HEK293T (cell line): ENCODE results near the gene TBC1D24.

Source experiments
- BHLHE40 ChIP-seq: fragments of 450-650 bp; IDR thresholded peaks from 2 replicates; pipeline ENCODE4 v1.6.1; 2016; ENCODE audit warnings: mild to moderate bottlenecking, moderate library complexity, borderline replicate concordance
- FOXA1 ChIP-seq: fragments of 450-650 bp; IDR thresholded peaks from 2 replicates; pipeline ENCODE4 v1.6.1; 2016; ENCODE audit warnings: mild to moderate bottlenecking
- FOXK2 ChIP-seq: fragments of 450-650 bp; IDR thresholded peaks from 2 replicates; pipeline ENCODE4 v1.6.1; 2016; ENCODE audit warnings: mild to moderate bottlenecking
- FOXM1 ChIP-seq: fragments of 450-650 bp; IDR thresholded peaks from 2 replicates; pipeline ENCODE4 v1.6.1; 2017; ENCODE audit warnings: mild to moderate bottlenecking, borderline replicate concordance
- HDGF ChIP-seq: fragments of 450-650 bp; IDR thresholded peaks from 2 replicates; pipeline ENCODE4 v1.6.1; 2017; ENCODE audit warnings: antibody characterized with exemption, borderline replicate concordance
- SP1 ChIP-seq: fragments of 450-650 bp; IDR thresholded peaks from 2 replicates; pipeline ENCODE4 v1.6.1; 2017
- SUZ12 ChIP-seq: fragments of 450-650 bp; IDR thresholded peaks from 2 replicates; pipeline ENCODE4 v1.6.1; 2016; ENCODE audit warnings: mild to moderate bottlenecking

- TF ChIP-seq FOXM1 (no peak), BHLHE40 (no peak), FOXK2 (no peak), FOXA1 (no peak), HDGF (no peak), SP1 (no peak), SUZ12 (no peak)
These were observed 23.0 kb upstream of the TBC1D24 start for GRCh38 chr16:2451851-2452320.
